Measurements from ENCODE around the gene AGO4.

The AGO4 gene

DNA sequence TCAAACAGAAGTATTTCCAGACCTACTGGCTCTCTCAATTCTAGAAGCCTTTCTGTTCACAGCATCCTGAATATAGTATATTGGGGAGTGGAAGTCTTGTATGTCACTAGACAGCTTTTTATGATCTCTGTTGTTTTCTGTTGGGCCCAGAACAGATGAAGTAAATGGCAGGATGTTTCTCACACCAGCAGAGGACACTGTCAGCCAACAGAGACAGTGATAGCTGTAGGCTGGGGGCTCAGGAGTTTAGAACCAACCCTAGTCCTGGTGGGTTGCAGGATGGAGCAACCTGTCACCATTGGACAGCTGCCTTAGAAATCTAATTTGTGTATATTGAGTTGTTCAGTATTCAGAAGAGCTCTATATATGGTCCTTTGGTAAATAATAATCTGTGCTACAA lies 92.1 kb downstream of the AGO4 start:
- Histone ChIP-seq H3F3A (ENCODE audit: insufficient read depth, low read length) (no peaks in the 10 kb centered on the region), H3K4me3 (ENCODE audit: low read length) (no peak overlapping the region), H3K4me2 (ENCODE audit: low read depth, low read length) (no peak overlapping the region), H4K20me1 (ENCODE audit: insufficient read depth, low read length) (no peaks in the 10 kb centered on the region), H3K79me2 (ENCODE audit: low read length) (no peaks in the 10 kb centered on the region), H3K36me3 (replicated peaks; ENCODE audit: insufficient read depth, low read length) (no peaks in the 10 kb centered on the region), H3K27ac (ENCODE audit: low read length) (no peak overlapping the region), H3K9me2 (replicated peaks; ENCODE audit: insufficient read depth, low read length) (no peaks in the 10 kb centered on the region), H3K9me3 (replicated peaks; ENCODE audit: insufficient read depth, low read length) (no peaks in the 10 kb centered on the region), H3K27me3 (replicated peaks; ENCODE audit: insufficient read depth, low read length) (no peaks in the 10 kb centered on the region), H3K4me1 (ENCODE audit: low read length) (no peaks in the 10 kb centered on the region), H3K9ac (ENCODE audit: low read length) (no peak overlapping the region), H2AFZ (ENCODE audit: low read length) (no peak overlapping the region)
- TF ChIP-seq, protein P1, sequence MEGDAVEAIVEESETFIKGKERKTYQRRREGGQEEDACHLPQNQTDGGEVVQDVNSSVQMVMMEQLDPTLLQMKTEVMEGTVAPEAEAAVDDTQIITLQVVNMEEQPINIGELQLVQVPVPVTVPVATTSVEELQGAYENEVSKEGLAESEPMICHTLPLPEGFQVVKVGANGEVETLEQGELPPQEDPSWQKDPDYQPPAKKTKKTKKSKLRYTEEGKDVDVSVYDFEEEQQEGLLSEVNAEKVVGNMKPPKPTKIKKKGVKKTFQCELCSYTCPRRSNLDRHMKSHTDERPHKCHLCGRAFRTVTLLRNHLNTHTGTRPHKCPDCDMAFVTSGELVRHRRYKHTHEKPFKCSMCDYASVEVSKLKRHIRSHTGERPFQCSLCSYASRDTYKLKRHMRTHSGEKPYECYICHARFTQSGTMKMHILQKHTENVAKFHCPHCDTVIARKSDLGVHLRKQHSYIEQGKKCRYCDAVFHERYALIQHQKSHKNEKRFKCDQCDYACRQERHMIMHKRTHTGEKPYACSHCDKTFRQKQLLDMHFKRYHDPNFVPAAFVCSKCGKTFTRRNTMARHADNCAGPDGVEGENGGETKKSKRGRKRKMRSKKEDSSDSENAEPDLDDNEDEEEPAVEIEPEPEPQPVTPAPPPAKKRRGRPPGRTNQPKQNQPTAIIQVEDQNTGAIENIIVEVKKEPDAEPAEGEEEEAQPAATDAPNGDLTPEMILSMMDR (IDR thresholded peaks at IDR 0.05; ENCODE audit: low read length): no peak
- TF ChIP-seq EZH2phosphoT487 (IDR thresholded peaks at IDR 0.05; ENCODE audit: low read length) (no peak), EZH2 (optimal IDR thresholded peaks at IDR 0.05; ENCODE audit: low read depth, low read length) (no peak)
- DNase-seq: no peak

DNA sequence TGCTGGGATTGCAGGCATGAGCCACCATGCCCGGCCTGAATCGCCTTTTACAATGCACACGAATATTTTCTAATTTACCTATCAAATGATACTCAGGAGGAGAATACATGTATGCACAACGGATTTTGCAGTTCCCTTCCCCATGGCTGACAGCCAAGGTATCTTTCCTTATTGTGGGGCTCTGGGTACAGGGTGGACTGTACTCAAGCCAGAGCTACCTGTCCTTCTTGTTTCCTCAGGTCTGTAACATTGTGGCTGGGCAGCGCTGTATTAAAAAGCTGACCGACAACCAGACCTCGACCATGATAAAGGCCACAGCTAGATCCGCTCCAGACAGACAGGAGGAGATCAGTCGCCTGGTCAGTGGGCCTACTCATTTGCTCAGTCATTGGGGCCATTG lies 93.4 kb downstream of the AGO4 start:
- H3K9me2 ChIP-seq (replicated peaks; ENCODE audit: insufficient read depth, low read length): no peaks in the 10 kb centered on the region
- no peak overlapping the region for H3K4me2 ChIP-seq (ENCODE audit: low read depth, low read length)
- no peak overlapping the region for H3K4me3 ChIP-seq (ENCODE audit: low read length)
- H3K36me3 ChIP-seq (replicated peaks; ENCODE audit: insufficient read depth, low read length): no peaks in the 10 kb centered on the region
- no peaks in the 10 kb centered on the region for H3K9me3 ChIP-seq (replicated peaks; ENCODE audit: insufficient read depth, low read length)
- no peaks in the 10 kb centered on the region for H3K4me1 ChIP-seq (ENCODE audit: low read length)
- H3K27ac ChIP-seq (ENCODE audit: low read length): no peak overlapping the region
- no peak for TF ChIP-seq EZH2 (optimal IDR thresholded peaks at IDR 0.05; ENCODE audit: low read depth, low read length)
- TF ChIP-seq EZH2phosphoT487 (IDR thresholded peaks at IDR 0.05; ENCODE audit: low read length): no peak
- TF ChIP-seq, protein P1 (IDR thresholded peaks at IDR 0.05; ENCODE audit: low read length): no peak
- H3F3A ChIP-seq (ENCODE audit: insufficient read depth, low read length): no peaks in the 10 kb centered on the region
- H3K79me2 ChIP-seq (ENCODE audit: low read length): no peaks in the 10 kb centered on the region
- no peaks in the 10 kb centered on the region for H4K20me1 ChIP-seq (ENCODE audit: insufficient read depth, low read length)
- DNase-seq: no peak
- no peak overlapping the region for H2AFZ ChIP-seq (ENCODE audit: low read length)
- H3K9ac ChIP-seq (ENCODE audit: low read length): no peak overlapping the region
- no peaks in the 10 kb centered on the region for H3K27me3 ChIP-seq (replicated peaks; ENCODE audit: insufficient read depth, low read length)

DNA sequence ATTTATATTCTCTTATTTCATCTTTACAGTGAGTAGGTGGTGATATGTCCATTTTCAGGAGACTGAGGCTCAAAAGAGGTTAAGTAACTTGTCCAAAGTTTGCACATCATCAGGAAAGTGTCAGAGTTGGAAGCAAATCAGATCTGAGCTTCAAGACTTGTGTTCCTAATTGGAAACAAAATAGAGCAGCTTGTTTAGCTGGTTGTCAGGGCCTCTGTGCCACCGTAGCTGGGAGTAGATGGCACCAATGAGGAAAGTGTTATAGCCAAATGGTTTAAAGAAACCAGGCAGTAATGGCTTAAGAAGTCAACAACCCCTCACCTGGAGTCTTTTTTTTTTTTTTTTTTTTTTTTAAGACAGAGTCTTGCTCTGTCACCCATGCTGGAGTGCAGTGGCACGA lies 94.9 kb downstream of the AGO4 start:
- Histone ChIP-seq H4K20me1 (ENCODE audit: insufficient read depth, low read length) (no peaks in the 10 kb centered on the region), H3K36me3 (replicated peaks; ENCODE audit: insufficient read depth, low read length) (no peaks in the 10 kb centered on the region), H3K9me2 (replicated peaks; ENCODE audit: insufficient read depth, low read length) (no peaks in the 10 kb centered on the region), H3F3A (ENCODE audit: insufficient read depth, low read length) (no peaks in the 10 kb centered on the region), H3K79me2 (ENCODE audit: low read length) (no peaks in the 10 kb centered on the region), H3K9ac (ENCODE audit: low read length) (no peak overlapping the region), H3K4me2 (ENCODE audit: low read depth, low read length) (no peak overlapping the region), H3K4me1 (ENCODE audit: low read length) (no peaks in the 10 kb centered on the region), H3K9me3 (replicated peaks; ENCODE audit: insufficient read depth, low read length) (no peaks in the 10 kb centered on the region), H3K27me3 (replicated peaks; ENCODE audit: insufficient read depth, low read length) (no peaks in the 10 kb centered on the region), H2AFZ (ENCODE audit: low read length) (no peak overlapping the region), H3K4me3 (ENCODE audit: low read length) (no peak overlapping the region), H3K27ac (ENCODE audit: low read length) (no peak overlapping the region)
- DNase-seq: no peak
- TF ChIP-seq EZH2 (optimal IDR thresholded peaks at IDR 0.05; ENCODE audit: low read depth, low read length) (no peak), EZH2phosphoT487 (IDR thresholded peaks at IDR 0.05; ENCODE audit: low read length) (no peak)
- TF ChIP-seq, protein P1 (IDR thresholded peaks at IDR 0.05; ENCODE audit: low read length): no peak
